ENCODE results near the gene HRH4.

DNA sequence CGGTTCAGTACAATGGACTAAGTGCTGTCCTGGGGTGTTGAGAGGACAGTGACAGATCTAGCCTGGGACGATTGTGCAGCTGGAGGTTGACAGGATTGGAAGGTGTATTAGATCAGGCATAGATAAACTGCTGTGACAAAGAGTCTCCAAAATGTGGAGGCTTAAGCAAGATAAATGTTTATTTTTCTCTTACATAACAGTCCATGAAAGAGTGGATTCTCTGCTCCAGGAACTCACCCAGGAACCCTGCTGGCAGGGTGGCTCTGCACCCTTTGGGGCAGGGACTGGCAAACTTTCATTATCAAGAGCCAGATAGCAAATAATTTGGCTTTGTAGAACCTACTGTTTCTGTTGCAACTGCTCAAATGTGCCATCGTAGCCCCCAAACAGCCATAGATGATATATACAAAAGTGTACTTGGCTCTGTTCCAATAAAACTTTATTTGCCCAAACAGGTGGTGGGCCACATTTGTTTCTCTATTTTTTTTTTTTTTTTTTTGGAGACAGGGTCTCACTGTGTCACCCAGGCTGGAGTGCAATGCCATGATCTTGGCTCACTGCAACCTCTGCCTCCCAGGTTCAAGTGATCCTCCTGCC is 9.7 kb downstream of the HRH4 start:
- TF ChIP-seq, protein P1, sequence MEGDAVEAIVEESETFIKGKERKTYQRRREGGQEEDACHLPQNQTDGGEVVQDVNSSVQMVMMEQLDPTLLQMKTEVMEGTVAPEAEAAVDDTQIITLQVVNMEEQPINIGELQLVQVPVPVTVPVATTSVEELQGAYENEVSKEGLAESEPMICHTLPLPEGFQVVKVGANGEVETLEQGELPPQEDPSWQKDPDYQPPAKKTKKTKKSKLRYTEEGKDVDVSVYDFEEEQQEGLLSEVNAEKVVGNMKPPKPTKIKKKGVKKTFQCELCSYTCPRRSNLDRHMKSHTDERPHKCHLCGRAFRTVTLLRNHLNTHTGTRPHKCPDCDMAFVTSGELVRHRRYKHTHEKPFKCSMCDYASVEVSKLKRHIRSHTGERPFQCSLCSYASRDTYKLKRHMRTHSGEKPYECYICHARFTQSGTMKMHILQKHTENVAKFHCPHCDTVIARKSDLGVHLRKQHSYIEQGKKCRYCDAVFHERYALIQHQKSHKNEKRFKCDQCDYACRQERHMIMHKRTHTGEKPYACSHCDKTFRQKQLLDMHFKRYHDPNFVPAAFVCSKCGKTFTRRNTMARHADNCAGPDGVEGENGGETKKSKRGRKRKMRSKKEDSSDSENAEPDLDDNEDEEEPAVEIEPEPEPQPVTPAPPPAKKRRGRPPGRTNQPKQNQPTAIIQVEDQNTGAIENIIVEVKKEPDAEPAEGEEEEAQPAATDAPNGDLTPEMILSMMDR (IDR thresholded peaks at IDR 0.05): no peak
- TF ChIP-seq POLR2A (IDR thresholded peaks at IDR 0.05): no peak
- TF ChIP-seq POLR2AphosphoS5 (IDR thresholded peaks at IDR 0.05): no peak
